ENCODE measurements around the gene MUC2.

- TF ChIP-seq EZH2 (IDR thresholded peaks at IDR 0.05) (no peak), POLR2AphosphoS5 (IDR thresholded peaks at IDR 0.05; ENCODE audit: borderline replicate concordance, low read depth, low read length) (no peak)
These were observed 44.6 kb upstream of the MUC2 start for GRCh38 chr11:1030086-1030485.

All from SK-N-MC (cell line).